ENCODE data around the gene AHCYL2. TPM values are rescaled to one million over a fixed set of nuclear protein-coding genes. Genes with fewer than 3 reads are reported as not detected.
"Not testable (repeated sequence)": the region's sequence is repeated elsewhere in the genome, so short reads cannot be mapped to it uniquely, and the experiment has no call there.

AHCYL2 gene
- polyA plus RNA-seq, 1 donor from 2014 or later = 39.9 TPM

GRCh38 chr7:129476398-129476797, 251.6 kb downstream of the AHCYL2 start:
- H3F3A ChIP-seq (ENCODE audit: insufficient read depth, low read length, poor library complexity, severe bottlenecking); H3K9me2 ChIP-seq (ENCODE audit: insufficient read depth, low read length); H3K27me3 ChIP-seq (ENCODE audit: insufficient read depth, low read depth, low read length); H4K20me1 ChIP-seq (ENCODE audit: insufficient read depth); H3K79me2 ChIP-seq (replicated peaks; ENCODE audit: insufficient read depth, low read length); H3K9ac ChIP-seq (ENCODE audit: low read length); H2AFZ ChIP-seq (ENCODE audit: low read depth, low read length); H3K36me3 ChIP-seq (ENCODE audit: insufficient read depth, low read length); H3K9me3 ChIP-seq (ENCODE audit: low read length); H3K27ac ChIP-seq (ENCODE audit: low read length); H3K4me2 ChIP-seq (ENCODE audit: low read length); H3K4me3 ChIP-seq (ENCODE audit: low read length): not testable (repeated sequence)

Small RNA genes within 50 kb of the gene (small RNA-seq; reads per million reads assigned to genes)
- gene AC009244.1 (0 reads per million in 3 experiments), gene SNRPGP3 (0 reads per million in 3 experiments)

Other genes starting within 250 kb of the AHCYL2 start
- 45.7 and 47.7 TPM in 2 replicates for gene TNPO3, start 169.9 kb upstream of the AHCYL2 start, polyA plus RNA-seq
- 1.7 and 2.5 TPM in 2 replicates for gene TSPAN33, start 80.3 kb upstream of the AHCYL2 start, polyA plus RNA-seq
- gene SMO, start 36.4 kb upstream of the AHCYL2 start, polyA plus RNA-seq = 8.8 and 14.7 TPM in 2 replicates
- 7.4 and 8.0 TPM in 2 replicates for gene STRIP2, start 209.4 kb downstream of the AHCYL2 start, polyA plus RNA-seq

All from neural cell (in vitro differentiated cells).